Transverse colon (tissue), 4 donors: ENCODE measurements around the gene CPNE6.

Source experiments
- CTCF ChIP-seq, 5 experiments: fragments of 200-600 bp in 3 of 5; fragments of 450-650 bp in 2 of 5; sonication (generic) in 3 of 5; IDR thresholded peaks; 1 replicate in 2 of 5; 2 replicates in 3 of 5; pipeline ENCODE4 v1.5.1; 2016 to 2017; ENCODE audit warnings: antibody characterized with exemption in 5 of 5, inconsistent platforms in 3 of 5, mild to moderate bottlenecking in 2 of 5, moderate library complexity in 1 of 5
- POLR2AphosphoS5 ChIP-seq, 3 donors: sonication (generic); formaldehyde crosslinking; IDR thresholded peaks; one replicate each; pipeline ENCODE4 v1.6.1; 2016; ENCODE audit warnings: antibody characterized with exemption in 3 of 3

GRCh38 chr14:24093207-24093900 is 22.0 kb downstream of the CPNE6 start:
- TF ChIP-seq POLR2AphosphoS5 (IDR thresholded peaks at IDR 0.05) (no peak), CTCF (IDR thresholded peaks at IDR 0.05) (no peak)
